HG02970 (cell line): ENCODE data around the gene ZAR1L.

Experiments used
- ATAC-seq: cut with Tn5 transposase; IDR thresholded peaks from one replicate; pipeline ENCODE4 v1.9.1; 2021; ENCODE audit warnings: mild to moderate bottlenecking, moderate library complexity, moderate number of reproducible peaks; ENCODE audit not compliant: unreplicated experiment, low FRiP score

The ZAR1L gene

GRCh38 chr13:32302461-32302860 lies 12.7 kb downstream of the ZAR1L start:
- no peak for ATAC-seq

DNA sequence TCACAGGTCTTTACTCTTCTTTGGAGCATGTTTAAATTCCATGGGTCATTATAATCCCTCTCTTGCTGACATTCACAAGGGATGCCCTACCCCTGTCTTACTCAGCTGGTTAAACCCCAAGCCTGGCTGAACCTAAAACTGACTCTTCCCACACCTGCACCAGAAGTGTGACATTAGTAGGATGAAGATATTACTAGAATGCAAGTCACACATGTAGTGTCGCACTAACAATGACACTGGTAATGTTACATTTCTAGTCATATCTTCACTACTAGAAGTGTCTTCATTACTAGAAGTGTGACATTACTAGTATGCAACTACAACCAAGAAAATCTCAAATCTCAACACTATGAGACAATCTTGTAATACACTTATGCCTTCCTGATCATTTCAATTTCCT lies 14.2 kb downstream of the ZAR1L start:
- no peak for ATAC-seq

- ATAC-seq, result no peak
Measured at GRCh38 chr13:32300406-32300805, 14.8 kb downstream of the ZAR1L start.

DNA sequence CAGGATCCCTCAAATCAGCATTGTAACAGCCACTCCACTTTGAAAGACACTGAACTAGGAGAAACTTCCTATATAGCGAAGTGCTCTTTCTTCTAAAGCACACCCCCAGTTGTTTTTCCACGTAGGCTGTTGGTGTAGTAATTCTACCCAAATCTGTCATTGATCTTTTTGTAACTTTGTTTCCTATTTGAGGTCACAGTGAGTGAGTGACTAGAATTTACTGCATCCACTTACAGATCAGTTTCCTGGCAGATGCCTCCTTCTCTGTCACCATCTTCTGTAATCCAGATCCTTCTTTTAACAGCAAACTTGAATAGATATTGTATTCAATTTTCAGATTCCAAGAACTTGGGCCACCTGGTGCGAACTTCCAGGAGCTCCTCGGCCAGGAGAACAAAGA lies 15.3 kb downstream of the ZAR1L start:
- ATAC-seq, result no peak

DNA sequence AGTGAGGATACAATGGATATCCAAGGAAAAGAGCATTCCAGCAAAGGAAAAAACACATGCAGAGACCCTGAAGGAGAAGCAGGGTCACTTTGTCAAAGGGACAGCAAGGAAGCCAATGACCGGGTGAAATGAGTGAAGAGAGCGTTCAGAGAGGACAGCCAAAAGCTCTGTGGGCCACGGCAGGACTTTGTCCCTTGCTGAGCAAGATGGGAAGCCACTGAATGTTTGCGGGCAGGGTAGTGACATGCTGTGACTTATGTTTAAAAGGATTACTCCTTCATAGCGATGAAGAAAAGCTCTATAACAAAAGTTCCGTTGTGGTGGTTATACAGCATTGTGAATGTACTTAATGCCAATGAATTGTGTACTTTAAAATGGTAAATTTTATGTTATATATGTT lies 16.5 kb downstream of the ZAR1L start:
- ATAC-seq, result no peak

- no peak for ATAC-seq
Measured at GRCh38 chr13:32297206-32297605, 18.0 kb downstream of the ZAR1L start.

GRCh38 chr13:32285633-32285965 lies 29.6 kb downstream of the ZAR1L start:
- no peak for ATAC-seq

- ATAC-seq, result no peak
Measured at GRCh38 chr13:32284927-32285632, 30.1 kb downstream of the ZAR1L start.

GRCh38 chr13:32282096-32282711 lies 33.0 kb downstream of the ZAR1L start:
- ATAC-seq, result no peak

DNA sequence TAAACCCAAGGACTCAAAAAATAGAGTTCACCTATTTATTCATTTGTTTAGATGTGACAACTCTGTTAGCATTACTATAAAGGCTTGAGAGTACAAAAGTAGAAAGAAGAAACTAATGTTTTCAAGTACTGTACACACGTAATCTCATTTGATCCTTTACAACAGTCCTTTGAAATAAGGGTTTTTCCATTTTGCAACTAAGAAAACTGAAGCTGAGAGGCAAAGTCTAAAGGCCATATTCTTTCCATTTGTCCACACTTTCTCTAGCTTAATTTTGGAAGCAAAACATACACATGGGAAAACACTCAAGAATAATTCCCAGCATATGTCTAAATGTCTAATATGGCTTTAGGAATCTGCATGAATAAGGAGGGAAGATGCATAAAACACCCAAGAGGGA lies 34.1 kb downstream of the ZAR1L start:
- ATAC-seq, result no peak

- ATAC-seq, result no peak
Measured at GRCh38 chr13:32278426-32278825, 36.7 kb downstream of the ZAR1L start.

DNA sequence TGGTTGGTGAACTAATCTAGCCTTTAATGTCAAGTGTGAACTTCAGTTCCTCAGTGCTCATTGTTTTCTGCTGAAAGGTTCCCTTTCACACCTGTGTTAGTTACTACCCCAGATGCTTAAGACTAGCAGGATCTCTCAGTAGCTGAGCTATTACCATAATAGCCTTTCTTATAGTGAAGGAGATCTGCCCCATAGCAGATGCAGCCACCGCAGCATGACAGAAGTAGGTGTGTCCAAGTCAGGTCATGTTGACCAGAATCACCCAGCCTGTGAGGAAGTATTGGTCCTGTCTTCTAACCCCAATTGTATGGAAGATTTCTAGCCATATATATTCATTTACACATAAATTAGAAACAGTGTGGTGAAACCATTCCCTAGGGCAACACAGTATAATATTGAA lies 37.3 kb downstream of the ZAR1L start:
- no peak for ATAC-seq

GRCh38 chr13:32272021-32272683 lies 43.0 kb downstream of the ZAR1L start:
- no peak for ATAC-seq

DNA sequence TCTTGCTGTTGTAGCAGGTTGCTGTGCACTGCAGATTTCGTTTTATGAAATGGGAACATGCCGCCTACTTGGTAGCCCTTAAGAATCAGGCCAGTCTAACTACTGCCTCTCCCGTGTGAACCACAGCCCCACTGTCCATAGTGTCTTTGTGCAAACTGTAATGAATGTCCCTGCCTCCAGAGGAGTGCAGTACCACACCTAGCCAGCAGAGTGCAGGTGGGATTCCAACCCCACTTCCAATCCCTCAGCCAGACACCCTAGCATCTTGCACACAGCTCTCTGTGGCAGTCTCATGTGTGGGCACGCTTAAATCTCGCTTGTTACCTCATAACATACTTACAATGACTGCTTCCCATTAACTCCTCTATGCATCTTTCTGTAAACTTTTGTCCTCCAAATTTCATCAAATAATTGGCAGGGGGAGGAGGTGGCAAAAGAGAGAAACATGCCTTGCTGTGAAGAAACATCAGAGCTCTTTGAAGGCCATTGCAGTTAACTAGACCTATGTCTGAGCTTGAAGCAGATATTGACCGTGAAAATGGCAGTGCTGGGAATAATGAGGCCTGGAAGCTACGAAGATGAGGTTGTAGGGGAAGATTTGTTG lies 47.2 kb downstream of the ZAR1L start:
- ATAC-seq, result no peak

GRCh38 chr13:32266130-32266529 lies 49.0 kb downstream of the ZAR1L start:
- ATAC-seq, result no peak

DNA sequence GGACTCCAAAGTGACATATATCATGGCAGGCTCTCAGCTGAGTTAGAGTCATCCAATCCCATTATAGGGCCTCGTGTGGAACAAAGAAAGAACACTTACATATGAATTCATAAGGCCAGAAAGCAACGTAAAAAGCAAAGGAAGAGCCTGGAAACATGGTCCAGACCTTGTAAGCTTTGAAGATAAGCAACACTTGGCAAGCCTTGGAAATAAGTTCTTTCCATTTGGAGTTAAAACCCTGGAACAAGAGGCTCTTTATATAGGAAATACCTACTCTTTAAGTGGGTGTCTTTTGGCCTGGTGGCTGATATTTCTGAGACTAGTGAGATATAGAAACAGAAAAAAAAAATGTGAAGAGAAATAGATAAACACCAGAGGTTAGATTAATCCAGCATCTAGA lies 49.4 kb downstream of the ZAR1L start:
- ATAC-seq, result no peak

DNA sequence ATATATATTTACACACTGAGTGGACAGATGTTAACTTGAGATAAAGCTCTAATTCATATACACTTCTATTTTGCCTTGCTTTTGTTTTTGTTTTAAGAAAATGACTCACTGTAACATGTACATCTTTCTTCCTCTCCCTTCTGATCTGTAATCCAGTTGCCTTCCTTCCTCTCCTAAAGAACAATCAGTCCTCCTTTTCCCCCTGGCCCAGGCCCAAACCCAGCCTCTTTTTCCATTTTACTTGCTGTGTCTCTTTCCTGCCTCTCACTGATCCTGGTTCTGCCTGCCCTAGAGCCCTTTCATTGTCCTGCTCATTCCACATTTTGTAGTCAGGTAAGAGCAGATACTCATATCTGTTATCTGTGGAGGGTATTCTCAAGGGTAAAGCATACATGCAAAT lies 50.8 kb downstream of the ZAR1L start:
- ATAC-seq, result no peak

GRCh38 chr13:32262619-32263018 lies 52.5 kb downstream of the ZAR1L start:
- no peak for ATAC-seq

GRCh38 chr13:32262165-32262564 lies 53.0 kb downstream of the ZAR1L start:
- ATAC-seq, result no peak

GRCh38 chr13:32261567-32261966 lies 53.6 kb downstream of the ZAR1L start:
- no peak for ATAC-seq

GRCh38 chr13:32259116-32259515 lies 56.0 kb downstream of the ZAR1L start:
- ATAC-seq, result no peak

- no peak for ATAC-seq
Measured at GRCh38 chr13:32257649-32258048, 57.5 kb downstream of the ZAR1L start.
